ENCODE results near the gene BICD2. TPM values are rescaled to one million over a fixed set of nuclear protein-coding genes. Genes with fewer than 3 reads are reported as not detected.

The BICD2 gene
- total and polyA plus RNA-seq, 2 experiments from 2014 or later: 25.6 to 45.0 TPM

DNA sequence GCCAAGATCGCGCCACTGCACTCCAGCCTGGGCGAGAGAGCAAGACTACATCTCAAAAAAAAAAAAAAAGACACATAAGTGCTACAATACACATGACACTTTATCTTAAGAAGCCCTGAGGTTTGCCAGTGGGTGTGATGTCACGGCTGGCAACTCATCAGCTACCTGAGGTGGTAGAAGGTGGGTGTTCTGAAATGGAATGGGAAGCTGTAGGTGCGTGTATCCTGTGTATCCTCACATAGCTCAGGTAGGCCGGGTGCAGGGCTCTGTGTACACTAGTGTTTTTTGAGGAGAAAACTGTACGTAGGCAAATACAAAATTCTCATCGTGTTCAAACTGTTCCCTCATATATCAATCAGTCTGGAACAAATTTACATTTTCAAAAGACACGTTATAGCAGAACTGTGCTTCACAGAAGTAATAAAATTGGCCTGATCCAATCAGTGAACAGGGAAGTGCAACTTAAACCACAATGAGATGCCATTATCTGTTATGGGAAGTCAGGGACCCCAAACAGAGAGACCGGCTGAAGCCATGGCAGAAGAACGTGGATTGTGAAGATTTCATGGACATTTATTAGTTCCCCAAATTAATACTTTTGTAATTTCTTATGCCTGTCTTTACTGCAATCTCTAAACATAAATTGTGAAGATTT is 10.4 kb downstream of the BICD2 start:
- no peak overlapping the region for H3K4me2 ChIP-seq (ENCODE audit: unreplicated experiment)
- TF ChIP-seq EZH2 (IDR thresholded peaks at IDR 0.05; ENCODE audit: insufficient read depth, poor library complexity, severe bottlenecking): no peak
- TF ChIP-seq EZH2phosphoT487 (IDR thresholded peaks at IDR 0.05; ENCODE audit: insufficient read depth, low read depth): no peak
- no peaks in the 10 kb centered on the region for H4K20me1 ChIP-seq (ENCODE audit: insufficient read depth)
- in situ Hi-C loops (cut with MboI): no loop called here
- no peak overlapping the region for H3K4me3 ChIP-seq
- no peaks in the 10 kb centered on the region for H3K36me3 ChIP-seq (ENCODE audit: low read depth)
- 94% methylated on average over 11 of the region's 11 CpGs for WGBS, 2 experiments (ENCODE audit: low coverage in 1 of 2, low lambda C conversion rate in 2 of 2, missing lambda C conversion rate in 2 of 2)
- no peak overlapping the region for H3K9ac ChIP-seq
- H2AFZ ChIP-seq: no peak overlapping the region
- H3K79me2 ChIP-seq (ENCODE audit: insufficient read depth): peaks cover 99% of the 10 kb centered on the region
- H3K27ac ChIP-seq: no peak overlapping the region
- H3F3A ChIP-seq (ENCODE audit: insufficient read depth): no peaks in the 10 kb centered on the region
- H3K9me2 ChIP-seq (ENCODE audit: insufficient read depth): no peaks in the 10 kb centered on the region
- no peak for DNase-seq
- peaks cover under 1% of the 10 kb centered on the region; the same call in 1 of the 2 replicates for H3K4me1 ChIP-seq (ENCODE audit: insufficient read depth)
- no peaks in the 10 kb centered on the region for H3K9me3 ChIP-seq (ENCODE audit: low read depth)
- no peaks in the 10 kb centered on the region for H3K27me3 ChIP-seq (replicated peaks; ENCODE audit: insufficient read depth)

DNA sequence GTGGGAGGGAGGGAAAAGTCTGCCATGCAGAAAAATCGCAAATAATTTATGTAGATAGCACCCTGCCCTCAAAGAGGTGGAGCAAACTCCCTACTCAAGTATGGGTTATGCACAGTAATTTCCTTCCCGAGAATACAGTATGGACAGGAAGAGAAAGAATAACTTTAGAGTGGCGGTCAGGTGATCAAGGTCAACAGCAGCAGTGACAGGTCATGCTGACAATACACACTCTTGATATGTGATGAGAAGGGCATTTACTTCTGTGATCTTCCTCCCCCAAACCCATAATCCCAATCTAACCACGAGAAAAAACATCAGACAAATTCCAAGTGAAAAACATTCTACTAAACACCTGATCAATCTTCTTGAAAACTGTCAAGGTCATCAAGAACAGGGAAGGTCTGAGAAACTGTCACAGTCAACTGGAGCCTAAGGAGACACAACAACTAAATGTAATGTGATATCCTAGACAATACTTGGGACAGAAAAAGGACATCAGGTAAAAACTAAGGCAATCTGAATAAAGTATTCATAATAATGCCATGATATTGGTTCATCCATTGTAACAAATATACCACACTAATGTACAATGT is 11.7 kb downstream of the BICD2 start:
- no peaks in the 10 kb centered on the region for H3K27me3 ChIP-seq (replicated peaks; ENCODE audit: insufficient read depth)
- no peaks in the 10 kb centered on the region for H3K36me3 ChIP-seq (ENCODE audit: low read depth)
- no peaks in the 10 kb centered on the region for H3F3A ChIP-seq (ENCODE audit: insufficient read depth)
- H2AFZ ChIP-seq: no peak overlapping the region
- H4K20me1 ChIP-seq (ENCODE audit: insufficient read depth): no peaks in the 10 kb centered on the region
- H3K4me3 ChIP-seq: no peak overlapping the region
- no peaks in the 10 kb centered on the region for H3K9me3 ChIP-seq (ENCODE audit: low read depth)
- peaks cover 12% of the 10 kb centered on the region for H3K4me1 ChIP-seq (ENCODE audit: insufficient read depth)
- no peak for TF ChIP-seq EZH2 (IDR thresholded peaks at IDR 0.05; ENCODE audit: insufficient read depth, poor library complexity, severe bottlenecking)
- TF ChIP-seq EZH2phosphoT487 (IDR thresholded peaks at IDR 0.05; ENCODE audit: insufficient read depth, low read depth): no peak
- no peaks in the 10 kb centered on the region for H3K9me2 ChIP-seq (ENCODE audit: insufficient read depth)
- no peak overlapping the region for H3K9ac ChIP-seq
- 96 to 99% methylated on average over 4 of the region's 4 CpGs for WGBS, 2 experiments (ENCODE audit: low coverage in 1 of 2, low lambda C conversion rate in 2 of 2, missing lambda C conversion rate in 2 of 2)
- no peak overlapping the region for H3K27ac ChIP-seq
- DNase-seq: no peak
- H3K79me2 ChIP-seq (ENCODE audit: insufficient read depth): peaks cover 99% of the 10 kb centered on the region
- no peak overlapping the region for H3K4me2 ChIP-seq (ENCODE audit: unreplicated experiment)
- in situ Hi-C loops (cut with MboI): no loop called here

DNA sequence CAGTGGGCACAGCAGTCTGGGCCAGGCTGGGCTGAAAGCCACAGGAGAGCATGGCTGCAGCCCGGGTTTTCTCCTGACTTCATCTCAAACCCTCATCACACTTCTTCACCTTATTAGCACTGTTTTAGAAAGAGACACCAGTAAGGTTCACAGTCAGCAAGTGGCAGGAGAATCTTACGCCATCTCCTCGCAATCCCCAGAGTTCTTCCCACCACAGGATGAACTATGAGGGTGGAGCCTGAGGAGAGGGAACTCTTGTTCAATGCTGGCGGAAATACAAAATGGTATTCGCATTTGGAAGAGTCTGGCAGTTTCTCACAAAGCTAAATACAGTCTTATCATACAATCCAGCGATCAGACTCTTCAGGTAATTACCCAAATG is 14.7 kb downstream of the BICD2 start:
- Histone ChIP-seq H3K36me3 (ENCODE audit: low read depth) (no peaks in the 10 kb centered on the region), H4K20me1 (ENCODE audit: insufficient read depth) (no peaks in the 10 kb centered on the region), H3F3A (ENCODE audit: insufficient read depth) (peaks cover 16% of the 10 kb centered on the region; the same call in 1 of the 2 replicates), H3K4me2 (ENCODE audit: unreplicated experiment) (no peak overlapping the region), H3K27ac (no peak overlapping the region), H3K27me3 (replicated peaks; ENCODE audit: insufficient read depth) (no peaks in the 10 kb centered on the region), H3K9ac (no peak overlapping the region), H3K79me2 (ENCODE audit: insufficient read depth) (peaks cover 100% of the 10 kb centered on the region), H3K9me3 (ENCODE audit: low read depth) (no peaks in the 10 kb centered on the region), H3K9me2 (ENCODE audit: insufficient read depth) (no peaks in the 10 kb centered on the region), H3K4me1 (ENCODE audit: insufficient read depth) (peaks cover 27% of the 10 kb centered on the region), H2AFZ (no peak overlapping the region), H3K4me3 (no peak overlapping the region)
- WGBS, 2 experiments (ENCODE audit: low coverage in 1 of 2, low lambda C conversion rate in 2 of 2, missing lambda C conversion rate in 2 of 2): 84 to 85% methylated on average over 6 of the region's 6 CpGs
- TF ChIP-seq EZH2 (IDR thresholded peaks at IDR 0.05; ENCODE audit: insufficient read depth, poor library complexity, severe bottlenecking) (no peak), EZH2phosphoT487 (IDR thresholded peaks at IDR 0.05; ENCODE audit: insufficient read depth, low read depth) (no peak)
- no peak for DNase-seq
- in situ Hi-C loops (cut with MboI): no loop called here

DNA sequence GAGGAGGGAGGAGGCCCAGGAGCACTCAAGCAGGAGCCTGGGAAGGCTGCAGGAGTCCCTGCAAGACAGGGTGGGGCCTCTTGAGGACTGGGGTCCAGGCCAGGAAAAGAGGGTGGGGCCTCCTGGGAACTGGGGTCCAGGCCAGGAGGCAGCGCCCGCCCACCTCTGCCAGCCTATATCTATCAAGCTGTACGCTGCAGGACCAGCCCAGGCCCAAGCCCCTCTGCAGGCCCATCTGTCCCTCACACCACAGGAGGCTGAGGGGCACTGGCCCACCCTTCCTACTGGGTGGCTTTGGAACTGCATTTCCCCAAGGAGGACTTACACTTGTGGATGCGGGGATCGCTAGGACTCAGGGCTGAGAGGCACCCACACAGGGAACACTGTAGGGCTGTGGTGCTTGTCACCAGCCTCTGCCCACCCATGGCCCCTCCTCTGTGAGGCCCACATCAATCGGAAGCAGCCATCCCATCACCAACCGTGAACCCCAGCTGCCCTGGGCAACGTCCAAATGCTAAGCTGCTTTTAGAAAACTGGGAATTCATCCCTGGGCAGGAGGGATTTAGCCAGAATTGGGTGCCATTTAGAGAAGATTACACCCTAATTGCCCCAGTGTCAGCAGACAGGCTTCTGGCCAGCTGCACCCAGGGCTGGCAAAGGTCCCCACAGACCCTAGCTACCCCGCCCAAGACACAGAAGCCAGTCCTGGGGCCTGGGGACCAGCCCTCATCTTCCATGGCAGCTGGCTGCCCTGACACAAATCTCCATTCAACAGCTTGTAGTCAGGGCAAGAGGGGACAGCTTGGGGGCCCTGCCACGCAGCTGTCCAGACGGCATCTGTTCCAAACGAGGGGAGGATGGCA is 15.3 kb downstream of the BICD2 start:
- Histone ChIP-seq H2AFZ (no peak overlapping the region), H3K4me2 (ENCODE audit: unreplicated experiment) (no peak overlapping the region), H3F3A (ENCODE audit: insufficient read depth) (peaks cover 18% of the 10 kb centered on the region; the same call in 1 of the 2 replicates), H3K9me3 (ENCODE audit: low read depth) (no peaks in the 10 kb centered on the region), H3K36me3 (ENCODE audit: low read depth) (no peaks in the 10 kb centered on the region), H3K27me3 (replicated peaks; ENCODE audit: insufficient read depth) (no peaks in the 10 kb centered on the region), H3K4me1 (ENCODE audit: insufficient read depth) (peaks cover 27% of the 10 kb centered on the region), H3K27ac (no peak overlapping the region), H3K9me2 (ENCODE audit: insufficient read depth) (no peaks in the 10 kb centered on the region), H3K79me2 (ENCODE audit: insufficient read depth) (peaks cover 100% of the 10 kb centered on the region), H3K4me3 (no peak overlapping the region), H3K9ac (no peak overlapping the region), H4K20me1 (ENCODE audit: insufficient read depth) (no peaks in the 10 kb centered on the region)
- DNase-seq: no peak
- in situ Hi-C loops (cut with MboI): no loop called here
- WGBS, 2 experiments (ENCODE audit: low coverage in 1 of 2, low lambda C conversion rate in 2 of 2, missing lambda C conversion rate in 2 of 2): 46 to 48% methylated on average over 12 of the region's 12 CpGs
- TF ChIP-seq EZH2 (IDR thresholded peaks at IDR 0.05; ENCODE audit: insufficient read depth, poor library complexity, severe bottlenecking): no peak
- TF ChIP-seq EZH2phosphoT487 (IDR thresholded peaks at IDR 0.05; ENCODE audit: insufficient read depth, low read depth): no peak
